Stimulated activated naive CD8-positive, alpha-beta T cell treated with anti-CD3 and anti-CD28 coated beads, Interleukin-15, Interleukin-2, amounts not matched to agents 100 ng/mL and 50 ng/mL, for 24 hours (primary cell): Measurements from ENCODE around the gene WDR33.

Experiments
- H3K27ac Mint-ChIP-seq: one replicate; pipeline ENCODE4 v1.8.0; 2021; ENCODE audit warnings: mild to moderate bottlenecking, mixed read lengths
- H3K27me3 Mint-ChIP-seq: one replicate; pipeline ENCODE4 v1.8.0; 2021; ENCODE audit warnings: mixed read lengths
- H3K36me3 Mint-ChIP-seq: one replicate; pipeline ENCODE4 v1.8.0; 2021; ENCODE audit warnings: low read depth, mixed read lengths
- H3K4me1 Mint-ChIP-seq: one replicate; pipeline ENCODE4 v1.8.0; 2021; ENCODE audit warnings: low read depth, mixed read lengths
- H3K4me3 Mint-ChIP-seq: one replicate; pipeline ENCODE4 v1.8.0; 2021; ENCODE audit warnings: mild to moderate bottlenecking, mixed read lengths
- H3K9me3 Mint-ChIP-seq: one replicate; pipeline ENCODE4 v1.8.0; 2021; ENCODE audit warnings: mixed read lengths

Gene WDR33

DNA sequence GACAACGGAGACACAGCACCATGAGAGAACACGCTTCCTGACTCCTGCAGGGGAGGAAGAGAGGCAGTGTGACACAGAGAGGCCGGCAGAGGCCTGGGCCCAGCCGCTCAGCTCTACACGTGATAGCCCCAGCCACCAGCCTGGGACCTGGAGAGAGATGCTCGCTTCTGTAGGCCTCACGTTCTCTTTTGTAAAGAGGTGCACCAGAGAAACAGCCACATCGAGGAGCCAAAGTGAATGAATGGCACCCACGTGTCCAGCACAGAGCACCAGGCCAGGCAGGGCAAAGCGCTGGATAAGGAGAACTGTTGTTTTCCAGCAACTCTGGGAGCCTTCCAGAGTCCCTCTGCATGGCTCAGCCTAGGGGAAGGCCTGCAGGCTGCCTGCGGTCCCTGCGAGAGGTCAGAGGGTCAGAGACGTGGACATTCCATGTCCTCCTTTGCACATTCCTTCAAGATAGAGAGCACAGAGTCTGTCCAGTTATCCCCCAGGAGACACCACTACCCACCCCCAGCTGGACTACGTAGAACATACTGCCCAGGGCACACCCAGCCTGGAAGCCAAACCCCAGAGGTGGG, 149.8 kb downstream of the WDR33 start:
- H3K36me3 Mint-ChIP-seq, result no peaks in the 10 kb centered on the region
- H3K4me1 Mint-ChIP-seq, result no peaks in the 10 kb centered on the region
- no peaks in the 10 kb centered on the region for H3K9me3 Mint-ChIP-seq
- no peak overlapping the region for H3K27ac Mint-ChIP-seq
- peaks cover 29% of the 10 kb centered on the region for H3K27me3 Mint-ChIP-seq
- no peak overlapping the region for H3K4me3 Mint-ChIP-seq

GRCh38 chr2:127660291-127660578, 150.7 kb downstream of the WDR33 start:
- Mint-ChIP-seq H3K36me3 (no peaks in the 10 kb centered on the region), H3K4me3 (no peak overlapping the region), H3K27ac (no peak overlapping the region), H3K27me3 (peaks cover 22% of the 10 kb centered on the region), H3K9me3 (no peaks in the 10 kb centered on the region), H3K4me1 (no peaks in the 10 kb centered on the region)

- H3K4me1 Mint-ChIP-seq, result no peaks in the 10 kb centered on the region
- no peak overlapping the region for H3K4me3 Mint-ChIP-seq
- no peak overlapping the region for H3K27ac Mint-ChIP-seq
- H3K36me3 Mint-ChIP-seq, result no peaks in the 10 kb centered on the region
- H3K27me3 Mint-ChIP-seq, result peaks cover 16% of the 10 kb centered on the region
- no peaks in the 10 kb centered on the region for H3K9me3 Mint-ChIP-seq
These were observed 151.3 kb downstream of the WDR33 start for GRCh38 chr2:127659408-127660290.

DNA sequence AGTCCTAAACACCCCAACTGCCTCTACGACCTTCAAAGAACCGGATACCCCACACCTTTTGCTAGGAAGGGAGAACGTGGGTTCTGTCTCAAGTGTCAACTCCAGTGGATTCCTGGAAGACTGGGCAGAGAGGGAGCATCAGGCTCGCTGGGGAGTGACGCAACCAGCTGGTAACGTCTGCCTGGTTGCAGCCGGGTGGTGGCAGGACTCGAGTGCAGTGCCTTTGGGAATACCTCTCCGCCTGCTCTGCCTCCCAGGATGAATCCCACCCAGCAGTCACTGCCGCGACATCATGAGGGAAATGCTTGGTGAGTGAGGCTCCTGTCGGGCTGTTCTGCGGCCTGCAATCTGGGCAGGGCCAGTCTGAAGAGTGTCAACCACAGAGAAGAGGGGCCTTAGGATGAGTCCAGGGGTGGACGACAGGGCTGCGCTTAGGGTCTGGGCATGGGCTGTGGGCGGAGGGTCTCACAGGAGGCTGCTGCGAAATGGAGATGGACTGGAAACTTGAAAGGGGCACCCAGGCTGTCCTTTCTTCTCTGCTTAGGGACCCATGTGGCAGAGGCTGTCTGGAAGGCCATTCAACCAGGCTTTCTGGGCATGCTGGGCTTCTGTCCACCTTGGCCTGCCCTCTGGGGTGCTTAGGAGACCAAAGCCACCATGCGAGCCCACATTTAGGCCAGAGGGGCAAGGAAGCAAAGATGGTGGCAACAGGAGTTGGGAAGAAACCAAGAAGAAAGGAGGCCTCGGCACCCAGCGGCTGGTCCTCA, 152.1 kb downstream of the WDR33 start:
- H3K27ac Mint-ChIP-seq, result no peak overlapping the region
- no peaks in the 10 kb centered on the region for H3K36me3 Mint-ChIP-seq
- H3K9me3 Mint-ChIP-seq, result no peaks in the 10 kb centered on the region
- H3K4me3 Mint-ChIP-seq, result no peak overlapping the region
- no peaks in the 10 kb centered on the region for H3K4me1 Mint-ChIP-seq
- H3K27me3 Mint-ChIP-seq, result peaks cover 15% of the 10 kb centered on the region

DNA sequence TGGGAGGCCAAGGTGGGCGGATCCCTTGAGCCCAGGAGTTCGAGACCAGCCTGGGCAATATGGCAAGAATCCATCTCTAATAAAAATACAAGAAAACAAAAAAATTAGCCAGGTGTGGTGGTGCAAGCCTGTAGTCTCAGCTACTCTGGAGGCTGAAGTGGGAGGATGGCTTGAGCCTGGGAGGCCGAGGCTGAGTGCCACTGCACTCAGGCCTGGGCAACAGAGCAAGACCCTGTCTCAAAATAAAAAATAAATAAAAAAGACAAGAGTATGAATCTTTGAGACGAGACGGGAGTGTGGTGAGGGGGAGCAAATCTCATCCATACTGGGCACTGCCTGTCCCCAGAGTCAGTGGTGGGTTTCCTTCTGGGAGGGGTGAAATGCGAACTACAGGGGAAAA, 152.8 kb downstream of the WDR33 start:
- H3K4me1 Mint-ChIP-seq, result no peaks in the 10 kb centered on the region
- no peak overlapping the region for H3K4me3 Mint-ChIP-seq
- no peaks in the 10 kb centered on the region for H3K9me3 Mint-ChIP-seq
- peaks cover 8% of the 10 kb centered on the region for H3K27me3 Mint-ChIP-seq
- H3K36me3 Mint-ChIP-seq, result no peaks in the 10 kb centered on the region
- H3K27ac Mint-ChIP-seq, result no peak overlapping the region

DNA sequence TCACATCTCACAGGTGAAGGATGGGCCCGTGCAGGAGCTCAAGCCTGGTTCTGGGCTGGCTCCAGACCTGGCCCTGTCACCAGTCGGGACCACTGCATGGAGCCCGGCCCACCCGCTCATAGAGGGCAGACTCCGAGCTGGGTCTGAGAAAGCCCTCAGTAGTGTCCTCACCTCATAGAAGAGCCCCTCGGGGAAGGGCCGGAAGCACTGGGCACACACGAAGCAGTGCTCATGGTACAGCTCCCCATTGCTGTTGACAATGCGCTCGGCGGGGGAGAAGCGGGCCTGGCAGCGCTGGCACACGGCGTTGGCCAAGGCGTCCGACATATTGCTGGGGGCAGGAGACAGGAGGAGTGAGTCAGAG, 153.8 kb downstream of the WDR33 start:
- H3K27ac Mint-ChIP-seq, result no peak overlapping the region
- H3K4me3 Mint-ChIP-seq, result no peak overlapping the region
- H3K36me3 Mint-ChIP-seq, result no peaks in the 10 kb centered on the region
- peaks cover 3% of the 10 kb centered on the region for H3K27me3 Mint-ChIP-seq
- no peaks in the 10 kb centered on the region for H3K4me1 Mint-ChIP-seq
- no peaks in the 10 kb centered on the region for H3K9me3 Mint-ChIP-seq

DNA sequence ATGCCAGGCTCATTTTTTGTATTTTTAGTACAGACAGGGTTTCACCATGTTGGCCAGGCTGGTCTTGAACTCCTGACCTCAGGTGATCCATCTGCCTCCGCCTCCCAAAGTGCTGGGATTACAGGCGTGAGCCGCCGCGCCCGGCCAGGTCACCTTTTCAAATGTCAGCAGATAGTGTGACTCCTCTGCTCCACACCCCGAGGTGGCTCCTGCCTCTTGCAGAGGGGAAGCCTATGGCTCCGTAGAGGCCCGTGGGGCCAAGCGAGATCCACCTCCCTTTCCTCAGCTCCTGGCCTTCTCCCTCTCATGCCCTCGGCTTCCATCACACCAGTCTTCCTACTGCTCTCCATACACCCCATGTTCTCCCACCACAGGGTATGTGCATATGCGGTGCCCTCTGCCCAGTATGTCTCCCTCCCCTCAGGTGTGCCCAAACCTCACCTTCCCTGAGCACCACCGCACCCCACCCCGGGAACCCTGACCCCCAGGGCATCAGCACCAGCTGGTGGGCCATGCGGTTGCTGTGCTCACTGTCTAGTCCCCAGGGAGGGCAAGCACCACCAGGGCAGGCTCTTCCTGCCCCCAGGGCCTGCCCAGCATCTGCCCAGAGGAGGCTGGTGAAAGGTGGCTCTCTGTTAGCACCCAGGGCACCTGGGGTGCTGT, 154.3 kb downstream of the WDR33 start:
- Mint-ChIP-seq H3K36me3 (no peaks in the 10 kb centered on the region), H3K27ac (no peak overlapping the region), H3K4me1 (no peaks in the 10 kb centered on the region), H3K9me3 (no peaks in the 10 kb centered on the region), H3K27me3 (peaks cover 3% of the 10 kb centered on the region), H3K4me3 (no peak overlapping the region)

DNA sequence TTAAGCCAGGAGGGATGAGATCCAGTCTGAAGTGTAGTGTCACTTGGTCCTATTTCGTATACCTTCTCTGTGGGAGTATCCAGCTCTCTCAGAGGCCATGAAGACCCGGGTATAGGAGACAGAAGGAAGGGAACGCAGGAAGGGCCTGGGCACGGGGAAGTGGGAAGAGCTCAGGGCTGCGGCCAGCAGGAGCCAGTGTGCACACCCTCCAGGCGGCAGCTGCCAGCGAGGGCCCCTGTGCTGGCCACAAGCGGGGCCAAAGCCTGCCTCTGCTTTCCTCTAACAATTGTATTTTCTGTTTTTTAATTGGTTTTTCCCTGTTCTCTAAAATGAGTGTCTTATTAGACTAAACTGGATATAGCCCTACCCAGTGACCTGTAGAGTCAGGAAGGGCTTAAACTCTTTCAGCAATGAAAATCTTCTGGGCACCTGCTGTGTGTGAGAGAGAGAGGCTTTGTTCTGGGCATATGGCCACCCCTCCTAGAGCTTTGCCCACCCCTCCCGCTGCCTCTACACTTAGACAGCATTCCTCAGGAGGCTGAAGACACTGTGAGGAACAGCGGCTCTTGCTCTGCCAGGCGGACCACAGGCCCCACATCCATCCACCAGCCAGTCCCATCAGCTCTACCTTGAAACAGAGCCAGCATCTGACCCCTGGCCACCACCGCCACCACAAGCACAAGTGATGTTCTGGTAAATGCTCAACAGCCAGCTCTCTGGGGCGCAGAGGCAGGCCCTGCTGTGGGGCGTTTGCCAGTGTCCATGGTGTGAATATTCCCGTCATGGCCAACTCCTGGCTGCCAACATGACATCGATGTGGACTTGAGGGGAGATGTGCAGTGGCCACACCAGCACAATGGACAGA, 155.5 kb downstream of the WDR33 start:
- H3K4me3 Mint-ChIP-seq, result no peak overlapping the region
- H3K36me3 Mint-ChIP-seq, result no peaks in the 10 kb centered on the region
- no peaks in the 10 kb centered on the region for H3K9me3 Mint-ChIP-seq
- H3K27ac Mint-ChIP-seq, result no peak overlapping the region
- no peaks in the 10 kb centered on the region for H3K27me3 Mint-ChIP-seq
- no peaks in the 10 kb centered on the region for H3K4me1 Mint-ChIP-seq

DNA sequence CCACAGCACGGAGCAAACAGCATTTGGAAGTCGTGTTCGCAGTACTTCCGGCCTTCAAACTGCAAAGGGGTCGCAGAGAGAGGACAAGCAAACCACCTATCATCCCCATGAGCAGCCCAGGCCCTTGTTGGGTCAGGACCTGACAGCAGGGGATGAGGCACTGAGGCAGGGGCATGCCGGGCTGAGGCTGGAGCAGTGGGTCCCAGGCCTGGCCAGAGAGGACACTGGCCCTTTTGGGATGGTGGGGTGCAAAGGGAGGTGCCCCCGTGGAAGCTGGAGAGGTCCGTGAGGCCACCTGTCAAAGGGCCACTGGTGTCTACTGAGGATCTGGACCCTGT, 156.2 kb downstream of the WDR33 start:
- Mint-ChIP-seq H3K4me3 (no peak overlapping the region), H3K36me3 (no peaks in the 10 kb centered on the region), H3K27ac (no peak overlapping the region), H3K9me3 (no peaks in the 10 kb centered on the region), H3K4me1 (no peaks in the 10 kb centered on the region), H3K27me3 (no peaks in the 10 kb centered on the region)

DNA sequence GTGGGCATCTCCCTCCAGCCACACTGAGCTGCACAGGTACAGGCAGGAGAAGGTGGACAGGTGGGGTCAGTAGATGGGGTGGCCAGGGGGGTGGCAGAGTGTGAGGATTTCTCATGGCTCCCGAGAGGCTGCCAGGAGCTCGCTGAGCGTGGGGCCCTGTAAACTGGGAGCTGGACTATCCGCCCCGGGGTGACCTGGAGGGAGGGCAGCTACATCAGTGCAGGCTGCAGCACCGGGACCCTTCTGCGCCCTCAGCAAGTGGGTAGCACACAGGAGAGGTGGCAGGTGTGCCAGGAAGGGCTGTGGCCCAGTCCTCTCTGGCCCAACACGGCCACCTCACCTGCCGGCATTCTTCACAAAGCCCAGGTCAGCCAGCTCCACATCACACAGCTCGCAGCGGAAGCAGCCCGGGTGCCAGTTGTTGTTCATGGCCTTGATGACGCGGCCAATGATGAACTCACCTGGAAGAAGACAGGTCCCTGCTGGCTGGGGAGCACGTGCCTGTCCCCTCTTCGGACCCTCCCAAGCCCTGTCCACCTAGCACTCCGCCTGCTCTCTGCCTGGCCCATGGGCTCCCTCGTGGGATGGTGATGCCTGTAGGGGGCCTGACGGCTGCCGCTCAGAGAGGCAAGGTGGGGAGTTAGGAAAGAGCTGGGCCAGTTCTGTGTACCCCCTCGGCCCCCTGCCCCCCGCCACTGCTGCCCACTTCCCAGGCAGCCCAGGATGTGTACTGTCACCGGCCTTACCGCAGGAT, 156.7 kb downstream of the WDR33 start:
- Mint-ChIP-seq H3K4me3 (no peak overlapping the region), H3K4me1 (peaks cover 4% of the 10 kb centered on the region), H3K27me3 (no peaks in the 10 kb centered on the region), H3K36me3 (no peaks in the 10 kb centered on the region), H3K9me3 (no peaks in the 10 kb centered on the region), H3K27ac (no peak overlapping the region)

DNA sequence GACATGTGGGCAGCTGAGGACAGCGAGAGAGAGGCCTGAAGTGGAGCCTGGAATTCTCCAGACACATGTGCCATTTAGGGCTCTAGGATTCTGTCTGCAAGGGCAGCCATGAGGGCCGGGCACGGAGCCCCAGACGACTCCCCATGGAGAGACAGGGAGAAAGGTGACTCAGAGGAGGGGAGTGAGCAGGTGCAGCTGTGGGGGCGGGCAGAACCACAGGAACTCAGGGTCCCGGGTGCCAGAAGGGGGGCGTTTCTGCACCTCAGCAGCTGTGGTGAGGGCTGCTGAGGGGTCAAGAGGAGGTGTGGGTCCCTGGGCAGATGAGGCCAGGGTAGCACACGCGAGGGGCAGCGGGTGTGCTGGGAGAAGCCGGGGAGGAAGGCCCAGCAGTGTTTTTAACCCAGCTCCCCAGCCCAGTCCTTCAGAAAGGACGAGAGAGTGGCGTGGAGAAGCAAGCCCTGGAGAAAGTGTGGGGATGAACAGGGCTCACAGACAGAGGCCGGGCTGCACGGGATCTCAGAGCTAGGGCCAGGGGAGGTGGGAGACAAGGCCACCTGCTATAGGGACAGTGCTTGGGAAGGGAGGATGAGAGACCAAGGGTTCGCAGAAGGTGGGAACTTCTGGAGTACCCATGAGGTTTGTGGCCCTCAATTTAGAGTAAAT, 157.4 kb downstream of the WDR33 start:
- H3K4me3 Mint-ChIP-seq, result no peak overlapping the region
- no peak overlapping the region for H3K27ac Mint-ChIP-seq
- no peaks in the 10 kb centered on the region for H3K27me3 Mint-ChIP-seq
- peaks cover 6% of the 10 kb centered on the region for H3K4me1 Mint-ChIP-seq
- H3K9me3 Mint-ChIP-seq, result no peaks in the 10 kb centered on the region
- H3K36me3 Mint-ChIP-seq, result no peaks in the 10 kb centered on the region

DNA sequence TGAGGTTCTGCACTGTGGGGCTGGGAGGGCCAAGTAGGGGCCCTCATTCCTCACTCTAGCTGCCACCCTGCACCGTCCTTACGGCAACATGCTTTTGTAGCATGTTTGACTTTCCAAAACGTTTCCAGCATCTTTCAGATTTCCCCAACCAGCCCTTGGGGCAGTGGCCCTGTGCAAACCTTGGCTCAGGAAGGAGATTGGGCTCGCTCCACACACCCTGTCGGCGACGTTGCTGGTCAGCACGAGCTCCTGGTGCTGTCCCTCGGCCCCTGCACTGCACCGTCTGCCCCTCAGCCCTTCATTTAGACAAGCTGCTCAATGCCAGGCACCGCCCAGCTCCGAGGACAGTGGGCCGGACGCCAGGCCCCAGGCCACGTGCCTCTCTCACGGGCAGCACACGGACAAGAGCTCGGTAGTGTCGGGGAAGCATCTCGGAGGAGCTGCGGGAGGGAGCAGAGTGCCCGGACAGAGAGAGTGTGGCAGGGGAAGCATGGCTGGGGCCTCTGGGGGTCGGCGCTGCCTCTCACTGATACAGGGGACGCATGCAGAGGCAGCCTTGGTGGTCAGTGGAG, 158.1 kb downstream of the WDR33 start:
- H3K4me3 Mint-ChIP-seq, result no peak overlapping the region
- H3K27ac Mint-ChIP-seq, result no peak overlapping the region
- peaks cover 8% of the 10 kb centered on the region for H3K4me1 Mint-ChIP-seq
- no peaks in the 10 kb centered on the region for H3K9me3 Mint-ChIP-seq
- no peaks in the 10 kb centered on the region for H3K36me3 Mint-ChIP-seq
- H3K27me3 Mint-ChIP-seq, result no peaks in the 10 kb centered on the region

DNA sequence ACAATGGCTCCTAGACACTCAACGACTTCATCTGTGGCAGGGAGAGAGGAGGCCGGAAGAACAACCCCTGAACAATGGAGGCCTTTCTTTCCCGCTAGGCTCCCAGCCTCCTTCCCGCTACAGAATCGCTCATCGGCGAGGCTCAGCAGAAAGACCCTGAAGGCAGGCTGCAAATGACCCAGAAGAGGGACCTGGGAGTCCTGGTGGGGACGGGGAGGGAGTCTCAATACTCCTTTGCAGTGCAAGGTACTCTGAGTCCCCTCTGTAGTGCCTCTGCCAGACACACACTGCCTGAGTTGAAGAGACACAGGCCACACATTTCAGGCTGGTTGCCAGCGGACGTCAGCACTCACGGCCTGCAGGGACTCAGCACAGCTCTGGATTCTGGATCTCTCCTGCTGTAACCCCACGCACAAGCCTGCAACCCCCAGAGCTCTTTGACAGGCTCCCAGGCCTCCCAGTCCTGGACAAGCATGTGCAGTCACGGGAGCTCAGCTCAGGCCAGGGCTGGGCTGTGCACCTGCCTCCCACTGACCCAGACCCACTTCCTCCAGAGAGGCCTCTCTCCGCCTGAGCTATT, 158.9 kb downstream of the WDR33 start:
- Mint-ChIP-seq H3K9me3 (no peaks in the 10 kb centered on the region), H3K27ac (no peak overlapping the region), H3K27me3 (no peaks in the 10 kb centered on the region), H3K4me3 (no peak overlapping the region), H3K4me1 (peaks cover 8% of the 10 kb centered on the region), H3K36me3 (no peaks in the 10 kb centered on the region)
